ENCODE data around the gene IL20RB.

DNA sequence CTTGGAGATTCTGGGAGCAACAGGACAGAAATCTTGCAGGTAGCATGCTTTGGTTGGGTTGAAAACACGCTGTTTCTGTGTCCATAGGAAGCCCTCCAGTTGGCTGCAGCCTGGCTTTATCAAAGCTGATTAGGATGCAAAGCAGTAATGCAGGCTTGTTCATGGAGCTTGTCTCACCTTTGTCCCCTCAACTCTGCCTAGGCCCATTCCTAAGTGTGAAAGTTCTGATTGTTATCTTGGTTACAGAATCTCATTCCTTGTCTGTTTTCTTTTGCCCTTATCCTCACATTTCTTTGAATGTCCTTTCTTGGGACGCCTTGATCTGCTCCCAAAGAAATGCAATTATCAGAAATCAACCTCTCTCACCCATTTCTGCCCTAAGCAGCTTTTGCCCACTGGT is 83.5 kb downstream of the IL20RB start:
- TF ChIP-seq POLR2A (IDR thresholded peaks at IDR 0.05) (no peak), CTCF (IDR thresholded peaks at IDR 0.05) (no peak)

Data from lower leg skin (tissue), 3 donors.